ENCODE data around the gene KRTAP10-10. TPM values are rescaled to one million over a fixed set of nuclear protein-coding genes. Genes with fewer than 3 reads are reported as not detected.

KRTAP10-10 gene
- total and polyA plus RNA-seq, 2 donors, result not detected

- DNase-seq (ENCODE audit: low read depth in 6 of 9, low spot score in 9 of 9), result no peak
- no peaks in the 10 kb centered on the region for H3K36me3 ChIP-seq (ENCODE audit: control insufficient read depth in 2 of 2, insufficient read depth in 2 of 2, low read length in 1 of 2)
- no peak overlapping the region for H3K4me3 ChIP-seq (ENCODE audit: low read length in 2 of 2)
- peaks cover 0 to 2% of the 10 kb centered on the region in 2 donors for H3K27me3 ChIP-seq (ENCODE audit: control insufficient read depth in 2 of 2, insufficient read depth in 1 of 2, low read length in 1 of 2)
- H3K9me3 ChIP-seq (ENCODE audit: control insufficient read depth in 2 of 2, insufficient read depth in 1 of 2, low read length in 1 of 2), result peaks cover 3 to 27% of the 10 kb centered on the region in 2 donors
- H3K4me1 ChIP-seq (ENCODE audit: control insufficient read depth in 2 of 2, insufficient read depth in 2 of 2, low read length in 2 of 2), result peaks cover 0 to 3% of the 10 kb centered on the region in 2 donors
- no peak overlapping the region for H3K27ac ChIP-seq (ENCODE audit: low read depth in 1 of 2, low read length in 1 of 2)
- WGBS, result 91% methylated on average over 13 of the region's 13 CpGs
These were observed 24.4 kb upstream of the KRTAP10-10 start for GRCh38 chr21:44612669-44613229.

GRCh38 chr21:44613386-44614155 lies 23.6 kb upstream of the KRTAP10-10 start:
- 96% methylated on average over 26 of the region's 26 CpGs for WGBS
- Histone ChIP-seq H3K4me3 (ENCODE audit: low read length in 2 of 2) (no peak overlapping the region), H3K27ac (ENCODE audit: low read depth in 1 of 2, low read length in 1 of 2) (no peak overlapping the region), H3K4me1 (ENCODE audit: control insufficient read depth in 2 of 2, insufficient read depth in 2 of 2, low read length in 2 of 2) (peaks cover 0 to 3% of the 10 kb centered on the region in 2 donors), H3K27me3 (ENCODE audit: control insufficient read depth in 2 of 2, insufficient read depth in 1 of 2, low read length in 1 of 2) (peaks cover 0 to 2% of the 10 kb centered on the region in 2 donors), H3K36me3 (ENCODE audit: control insufficient read depth in 2 of 2, insufficient read depth in 2 of 2, low read length in 1 of 2) (no peaks in the 10 kb centered on the region), H3K9me3 (ENCODE audit: control insufficient read depth in 2 of 2, insufficient read depth in 1 of 2, low read length in 1 of 2) (peaks cover 3 to 27% of the 10 kb centered on the region in 2 donors)
- DNase-seq (ENCODE audit: low read depth in 6 of 9, low spot score in 9 of 9), result no peak

- Histone ChIP-seq H3K4me1 (ENCODE audit: control insufficient read depth in 2 of 2, insufficient read depth in 2 of 2, low read length in 2 of 2) (peaks cover 0 to 3% of the 10 kb centered on the region in 2 donors), H3K4me3 (ENCODE audit: low read length in 2 of 2) (no peak overlapping the region), H3K27ac (ENCODE audit: low read depth in 1 of 2, low read length in 1 of 2) (no peak overlapping the region), H3K36me3 (ENCODE audit: control insufficient read depth in 2 of 2, insufficient read depth in 2 of 2, low read length in 1 of 2) (no peaks in the 10 kb centered on the region), H3K9me3 (ENCODE audit: control insufficient read depth in 2 of 2, insufficient read depth in 1 of 2, low read length in 1 of 2) (peaks cover 3 to 27% of the 10 kb centered on the region in 2 donors), H3K27me3 (ENCODE audit: control insufficient read depth in 2 of 2, insufficient read depth in 1 of 2, low read length in 1 of 2) (peaks cover 0 to 2% of the 10 kb centered on the region in 2 donors)
- no peak for DNase-seq (ENCODE audit: low read depth in 6 of 9, low spot score in 9 of 9)
- WGBS, result 91% methylated on average over 20 of the region's 20 CpGs
These were observed 23.0 kb upstream of the KRTAP10-10 start for GRCh38 chr21:44614161-44614631.

DNA sequence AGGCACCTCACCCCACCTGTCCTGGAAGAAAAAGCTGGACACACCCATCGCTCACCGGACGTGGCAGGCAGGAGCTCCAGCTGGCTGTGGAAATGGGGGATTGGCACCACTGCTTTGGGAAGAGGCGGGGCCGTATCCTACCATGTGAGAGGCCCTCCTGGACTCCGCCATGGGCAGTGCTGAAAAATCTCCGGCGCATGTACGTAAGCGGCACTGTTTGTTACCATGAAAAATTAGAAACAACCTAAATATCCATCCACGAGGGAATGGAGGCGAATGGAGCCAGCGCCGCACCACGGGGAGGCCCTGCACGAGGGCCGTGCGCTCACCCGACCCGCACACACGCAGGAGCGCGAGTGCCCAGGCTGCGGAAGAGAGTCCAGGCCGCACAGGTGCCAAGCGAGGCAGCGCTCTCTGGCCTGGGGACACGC lies 22.2 kb upstream of the KRTAP10-10 start:
- Histone ChIP-seq H3K9me3 (ENCODE audit: control insufficient read depth in 2 of 2, insufficient read depth in 1 of 2, low read length in 1 of 2) (peaks cover 3 to 27% of the 10 kb centered on the region in 2 donors), H3K27me3 (ENCODE audit: control insufficient read depth in 2 of 2, insufficient read depth in 1 of 2, low read length in 1 of 2) (peaks cover 0 to 2% of the 10 kb centered on the region in 2 donors), H3K4me3 (ENCODE audit: low read length in 2 of 2) (no peak overlapping the region), H3K36me3 (ENCODE audit: control insufficient read depth in 2 of 2, insufficient read depth in 2 of 2, low read length in 1 of 2) (no peaks in the 10 kb centered on the region), H3K27ac (ENCODE audit: low read depth in 1 of 2, low read length in 1 of 2) (no peak overlapping the region), H3K4me1 (ENCODE audit: control insufficient read depth in 2 of 2, insufficient read depth in 2 of 2, low read length in 2 of 2) (peaks cover 0 to 3% of the 10 kb centered on the region in 2 donors)
- WGBS, result 94% methylated on average over 28 of the region's 28 CpGs
- no peak for DNase-seq (ENCODE audit: low read depth in 6 of 9, low spot score in 9 of 9)

DNA sequence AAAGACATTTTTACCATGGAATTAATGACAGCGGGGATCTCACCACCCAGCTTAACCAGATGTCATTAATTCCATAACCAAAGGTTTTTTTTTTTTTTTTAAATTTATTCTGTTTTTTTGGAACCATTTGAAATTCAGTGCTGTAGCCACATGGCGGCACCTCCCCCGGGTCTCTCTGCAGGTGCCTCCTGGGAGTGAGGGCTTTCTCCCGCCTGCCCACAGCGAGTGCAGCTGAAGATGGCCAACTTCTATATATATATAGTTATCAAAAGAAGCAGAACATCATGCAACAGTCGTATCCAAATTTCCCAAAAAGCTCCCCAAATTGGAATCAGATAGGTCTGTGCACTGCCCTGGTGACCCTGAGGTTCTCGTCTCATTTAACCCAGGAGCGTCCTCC lies 21.7 kb upstream of the KRTAP10-10 start:
- H3K36me3 ChIP-seq (ENCODE audit: control insufficient read depth in 2 of 2, insufficient read depth in 2 of 2, low read length in 1 of 2), result no peaks in the 10 kb centered on the region
- H3K27ac ChIP-seq (ENCODE audit: low read depth in 1 of 2, low read length in 1 of 2), result no peak overlapping the region
- peaks cover 0 to 3% of the 10 kb centered on the region in 2 donors for H3K4me1 ChIP-seq (ENCODE audit: control insufficient read depth in 2 of 2, insufficient read depth in 2 of 2, low read length in 2 of 2)
- H3K27me3 ChIP-seq (ENCODE audit: control insufficient read depth in 2 of 2, insufficient read depth in 1 of 2, low read length in 1 of 2), result peaks cover 0 to 2% of the 10 kb centered on the region in 2 donors
- H3K9me3 ChIP-seq (ENCODE audit: control insufficient read depth in 2 of 2, insufficient read depth in 1 of 2, low read length in 1 of 2), result peaks cover 3 to 25% of the 10 kb centered on the region in 2 donors
- H3K4me3 ChIP-seq (ENCODE audit: low read length in 2 of 2), result no peak overlapping the region
- DNase-seq (ENCODE audit: low read depth in 6 of 9, low spot score in 9 of 9), result no peak
- WGBS, result 74% methylated on average over 8 of the region's 8 CpGs

GRCh38 chr21:44615911-44616590 lies 21.1 kb upstream of the KRTAP10-10 start:
- no peak overlapping the region for H3K27ac ChIP-seq (ENCODE audit: low read depth in 1 of 2, low read length in 1 of 2)
- no peaks in the 10 kb centered on the region for H3K36me3 ChIP-seq (ENCODE audit: control insufficient read depth in 2 of 2, insufficient read depth in 2 of 2, low read length in 1 of 2)
- DNase-seq (ENCODE audit: low read depth in 6 of 9, low spot score in 9 of 9), result no peak
- peaks cover 0 to 3% of the 10 kb centered on the region in 2 donors for H3K4me1 ChIP-seq (ENCODE audit: control insufficient read depth in 2 of 2, insufficient read depth in 2 of 2, low read length in 2 of 2)
- 82% methylated on average over 17 of the region's 17 CpGs for WGBS
- peaks cover 0 to 2% of the 10 kb centered on the region in 2 donors for H3K27me3 ChIP-seq (ENCODE audit: control insufficient read depth in 2 of 2, insufficient read depth in 1 of 2, low read length in 1 of 2)
- peaks cover 3 to 22% of the 10 kb centered on the region in 2 donors for H3K9me3 ChIP-seq (ENCODE audit: control insufficient read depth in 2 of 2, insufficient read depth in 1 of 2, low read length in 1 of 2)
- no peak overlapping the region for H3K4me3 ChIP-seq (ENCODE audit: low read length in 2 of 2)

- DNase-seq (ENCODE audit: low read depth in 6 of 9, low spot score in 9 of 9), result no peak
- Histone ChIP-seq H3K36me3 (ENCODE audit: control insufficient read depth in 2 of 2, insufficient read depth in 2 of 2, low read length in 1 of 2) (no peaks in the 10 kb centered on the region), H3K4me3 (ENCODE audit: low read length in 2 of 2) (no peak overlapping the region), H3K27ac (ENCODE audit: low read depth in 1 of 2, low read length in 1 of 2) (no peak overlapping the region), H3K4me1 (ENCODE audit: control insufficient read depth in 2 of 2, insufficient read depth in 2 of 2, low read length in 2 of 2) (peaks cover 0 to 3% of the 10 kb centered on the region in 2 donors), H3K27me3 (ENCODE audit: control insufficient read depth in 2 of 2, insufficient read depth in 1 of 2, low read length in 1 of 2) (peaks cover 0 to 2% of the 10 kb centered on the region in 2 donors), H3K9me3 (ENCODE audit: control insufficient read depth in 2 of 2, insufficient read depth in 1 of 2, low read length in 1 of 2) (peaks cover 3 to 19% of the 10 kb centered on the region in 2 donors)
- 85% methylated on average over 16 of the region's 16 CpGs for WGBS
These were observed 20.6 kb upstream of the KRTAP10-10 start for GRCh38 chr21:44616591-44616926.

- DNase-seq (ENCODE audit: low read depth in 6 of 9, low spot score in 9 of 9), result no peak
- WGBS, result 80% methylated on average over 8 of the region's 8 CpGs
- peaks cover under 1 to 13% of the 10 kb centered on the region in 2 donors for H3K9me3 ChIP-seq (ENCODE audit: control insufficient read depth in 2 of 2, insufficient read depth in 1 of 2, low read length in 1 of 2)
- H3K36me3 ChIP-seq (ENCODE audit: control insufficient read depth in 2 of 2, insufficient read depth in 2 of 2, low read length in 1 of 2), result no peaks in the 10 kb centered on the region
- no peak overlapping the region for H3K27ac ChIP-seq (ENCODE audit: low read depth in 1 of 2, low read length in 1 of 2)
- H3K4me1 ChIP-seq (ENCODE audit: control insufficient read depth in 2 of 2, insufficient read depth in 2 of 2, low read length in 2 of 2), result peaks cover 0 to 3% of the 10 kb centered on the region in 2 donors
- H3K27me3 ChIP-seq (ENCODE audit: control insufficient read depth in 2 of 2, insufficient read depth in 1 of 2, low read length in 1 of 2), result peaks cover 0 to 2% of the 10 kb centered on the region in 2 donors
- no peak overlapping the region for H3K4me3 ChIP-seq (ENCODE audit: low read length in 2 of 2)
These were observed 20.1 kb upstream of the KRTAP10-10 start for GRCh38 chr21:44617071-44617501.

GRCh38 chr21:44618504-44618903 lies 18.7 kb upstream of the KRTAP10-10 start:
- peaks cover 2 to 16% of the 10 kb centered on the region in 2 donors for H3K9me3 ChIP-seq (ENCODE audit: control insufficient read depth in 2 of 2, insufficient read depth in 1 of 2, low read length in 1 of 2)
- H3K4me1 ChIP-seq (ENCODE audit: control insufficient read depth in 2 of 2, insufficient read depth in 2 of 2, low read length in 2 of 2), result peaks cover 0 to 3% of the 10 kb centered on the region in 2 donors
- peaks cover 0 to 2% of the 10 kb centered on the region in 2 donors for H3K27me3 ChIP-seq (ENCODE audit: control insufficient read depth in 2 of 2, insufficient read depth in 1 of 2, low read length in 1 of 2)
- no peak for DNase-seq (ENCODE audit: low read depth in 6 of 9, low spot score in 9 of 9)
- H3K4me3 ChIP-seq (ENCODE audit: low read length in 2 of 2), result no peak overlapping the region
- no peaks in the 10 kb centered on the region for H3K36me3 ChIP-seq (ENCODE audit: control insufficient read depth in 2 of 2, insufficient read depth in 2 of 2, low read length in 1 of 2)
- no peak overlapping the region for H3K27ac ChIP-seq (ENCODE audit: low read depth in 1 of 2, low read length in 1 of 2)
- WGBS, result 39% methylated on average over 4 of the region's 4 CpGs

All from thymus (tissue), 11 donors.